Measurements from ENCODE around the gene NTMT2.

NTMT2 gene

DNA sequence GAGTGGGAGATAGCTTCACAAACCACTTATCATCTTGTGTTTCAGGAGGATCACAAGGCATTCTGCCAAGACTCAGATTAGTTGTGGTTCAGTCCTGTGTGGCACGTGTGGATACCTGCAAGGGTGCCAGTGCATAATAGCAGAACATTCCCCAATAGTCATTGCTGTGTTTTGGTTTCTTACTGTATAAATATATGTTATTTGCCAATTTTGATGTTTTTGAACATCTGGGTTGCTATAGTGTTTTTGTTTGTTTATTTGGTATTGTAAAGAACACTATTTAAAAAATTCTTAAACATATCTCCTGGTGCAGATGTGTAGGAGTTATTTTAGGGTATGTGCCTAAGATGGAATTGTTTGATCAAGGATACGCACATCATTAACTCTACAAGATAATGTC lies 5.4 kb upstream of the NTMT2 start:
- Histone ChIP-seq H3K9me3 (ENCODE audit: control insufficient read depth, insufficient read depth, low read depth, low read length) (no peaks in the 10 kb centered on the region), H3K36me3 (ENCODE audit: control insufficient read depth in 2 of 2, insufficient read depth in 1 of 2, low read length in 2 of 2) (no peaks in the 10 kb centered on the region), H3K4me1 (ENCODE audit: control insufficient read depth, insufficient read depth, low read length) (peaks cover 2% of the 10 kb centered on the region; the same call in 1 of the 2 replicates), H3K4me3 (ENCODE audit: low read depth, low read length) (no peak overlapping the region), H3K27ac (ENCODE audit: extremely low read depth, low read depth, low read length) (no peak overlapping the region)
- TF ChIP-seq ZNF211 (tag by site-specific recombination; IDR thresholded peaks at IDR 0.05; ENCODE audit: low read depth): no peak
- ChIA-PET POLR2A (no interaction called here), CTCF (no interaction called here)

DNA sequence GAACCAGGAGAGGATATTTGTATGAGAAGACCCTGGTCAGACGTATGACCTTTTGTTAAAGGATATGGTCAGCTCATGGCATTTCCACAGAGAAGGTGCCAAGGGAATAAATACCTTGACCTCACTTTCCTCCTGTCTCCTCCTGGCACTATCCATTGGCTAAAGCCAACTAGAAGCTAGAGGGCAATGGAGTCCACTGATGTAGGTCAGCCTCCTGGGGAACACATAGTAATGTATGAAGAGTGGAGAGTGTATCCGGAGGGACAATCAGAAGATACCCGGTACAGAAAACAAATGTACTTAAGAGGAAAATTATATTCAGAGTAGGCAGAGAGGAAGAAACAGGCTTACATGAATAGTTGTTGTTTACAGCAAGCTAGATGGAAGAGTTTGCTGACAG lies 698 bp upstream of the NTMT2 start:
- CTCF ChIA-PET: interaction anchor here (0.6 kb wide), 1 partner anchor 722 kb away, joined by 3 read pairs; no protein-coding TSS in a partner anchor
- POLR2A ChIA-PET: no interaction called here
- H3K9me3 ChIP-seq (ENCODE audit: control insufficient read depth, insufficient read depth, low read depth, low read length): no peaks in the 10 kb centered on the region
- TF ChIP-seq SCRT2 (tag by site-specific recombination; IDR thresholded peaks at IDR 0.05) (no peak), ZNF843 (tag by site-specific recombination; IDR thresholded peaks at IDR 0.05) (no peak), ZSCAN23 (tag by site-specific recombination; IDR thresholded peaks at IDR 0.05) (no peak), ZNF37A (tag by site-specific recombination; IDR thresholded peaks at IDR 0.05) (no peak), OVOL3 (tag by site-specific recombination; IDR thresholded peaks at IDR 0.05) (no peak), ZSCAN16 (tag by site-specific recombination; IDR thresholded peaks at IDR 0.05) (no peak), ZNF791 (tag by site-specific recombination; IDR thresholded peaks at IDR 0.05) (no peak), ZNF555 (tag by site-specific recombination; conservative IDR thresholded peaks at IDR 0.05) (no peak), ZNF621 (tag by site-specific recombination; IDR thresholded peaks at IDR 0.05) (no peak), KLF7 (tag by site-specific recombination; IDR thresholded peaks at IDR 0.05; ENCODE audit: borderline replicate concordance) (no peak), ZNF10 (tag by site-specific recombination; IDR thresholded peaks at IDR 0.05) (no peak), MZF1 (tag by site-specific recombination; IDR thresholded peaks at IDR 0.05; ENCODE audit: borderline replicate concordance) (no peak), ZNF2 (tag by site-specific recombination; IDR thresholded peaks at IDR 0.05) (no peak), ZNF23 (tag by site-specific recombination; IDR thresholded peaks at IDR 0.05; ENCODE audit: borderline replicate concordance) (no peak), ZNF266 (tag by site-specific recombination; IDR thresholded peaks at IDR 0.05; ENCODE audit: low read depth) (no peak), ZBTB48 (tag by site-specific recombination; IDR thresholded peaks at IDR 0.05) (no peak)
- TF ChIP-seq, protein P1, sequence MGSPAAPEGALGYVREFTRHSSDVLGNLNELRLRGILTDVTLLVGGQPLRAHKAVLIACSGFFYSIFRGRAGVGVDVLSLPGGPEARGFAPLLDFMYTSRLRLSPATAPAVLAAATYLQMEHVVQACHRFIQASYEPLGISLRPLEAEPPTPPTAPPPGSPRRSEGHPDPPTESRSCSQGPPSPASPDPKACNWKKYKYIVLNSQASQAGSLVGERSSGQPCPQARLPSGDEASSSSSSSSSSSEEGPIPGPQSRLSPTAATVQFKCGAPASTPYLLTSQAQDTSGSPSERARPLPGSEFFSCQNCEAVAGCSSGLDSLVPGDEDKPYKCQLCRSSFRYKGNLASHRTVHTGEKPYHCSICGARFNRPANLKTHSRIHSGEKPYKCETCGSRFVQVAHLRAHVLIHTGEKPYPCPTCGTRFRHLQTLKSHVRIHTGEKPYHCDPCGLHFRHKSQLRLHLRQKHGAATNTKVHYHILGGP (tag by site-specific recombination; IDR thresholded peaks at IDR 0.05): no peak
- TF ChIP-seq, protein P2, sequence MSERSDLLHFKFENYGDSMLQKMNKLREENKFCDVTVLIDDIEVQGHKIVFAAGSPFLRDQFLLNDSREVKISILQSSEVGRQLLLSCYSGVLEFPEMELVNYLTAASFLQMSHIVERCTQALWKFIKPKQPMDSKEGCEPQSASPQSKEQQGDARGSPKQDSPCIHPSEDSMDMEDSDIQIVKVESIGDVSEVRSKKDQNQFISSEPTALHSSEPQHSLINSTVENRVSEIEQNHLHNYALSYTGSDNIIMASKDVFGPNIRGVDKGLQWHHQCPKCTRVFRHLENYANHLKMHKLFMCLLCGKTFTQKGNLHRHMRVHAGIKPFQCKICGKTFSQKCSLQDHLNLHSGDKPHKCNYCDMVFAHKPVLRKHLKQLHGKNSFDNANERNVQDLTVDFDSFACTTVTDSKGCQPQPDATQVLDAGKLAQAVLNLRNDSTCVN (tag by site-specific recombination; optimal IDR thresholded peaks at IDR 0.05): no peak
- TF ChIP-seq, protein P3, sequence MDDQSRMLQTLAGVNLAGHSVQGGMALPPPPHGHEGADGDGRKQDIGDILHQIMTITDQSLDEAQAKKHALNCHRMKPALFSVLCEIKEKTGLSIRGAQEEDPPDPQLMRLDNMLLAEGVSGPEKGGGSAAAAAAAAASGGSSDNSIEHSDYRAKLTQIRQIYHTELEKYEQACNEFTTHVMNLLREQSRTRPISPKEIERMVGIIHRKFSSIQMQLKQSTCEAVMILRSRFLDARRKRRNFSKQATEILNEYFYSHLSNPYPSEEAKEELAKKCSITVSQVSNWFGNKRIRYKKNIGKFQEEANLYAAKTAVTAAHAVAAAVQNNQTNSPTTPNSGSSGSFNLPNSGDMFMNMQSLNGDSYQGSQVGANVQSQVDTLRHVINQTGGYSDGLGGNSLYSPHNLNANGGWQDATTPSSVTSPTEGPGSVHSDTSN (CRISPR knock-in tag; IDR thresholded peaks at IDR 0.05): no peak
- TF ChIP-seq, protein P4, sequence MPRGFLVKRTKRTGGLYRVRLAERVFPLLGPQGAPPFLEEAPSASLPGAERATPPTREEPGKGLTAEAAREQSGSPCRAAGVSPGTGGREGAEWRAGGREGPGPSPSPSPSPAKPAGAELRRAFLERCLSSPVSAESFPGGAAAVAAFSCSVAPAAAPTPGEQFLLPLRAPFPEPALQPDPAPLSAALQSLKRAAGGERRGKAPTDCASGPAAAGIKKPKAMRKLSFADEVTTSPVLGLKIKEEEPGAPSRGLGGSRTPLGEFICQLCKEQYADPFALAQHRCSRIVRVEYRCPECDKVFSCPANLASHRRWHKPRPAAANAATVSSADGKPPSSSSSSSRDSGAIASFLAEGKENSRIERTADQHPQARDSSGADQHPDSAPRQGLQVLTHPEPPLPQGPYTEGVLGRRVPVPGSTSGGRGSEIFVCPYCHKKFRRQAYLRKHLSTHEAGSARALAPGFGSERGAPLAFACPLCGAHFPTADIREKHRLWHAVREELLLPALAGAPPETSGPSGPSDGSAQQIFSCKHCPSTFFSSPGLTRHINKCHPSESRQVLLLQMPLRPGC (tag by site-specific recombination; IDR thresholded peaks at IDR 0.05): no peak
- H3K4me1 ChIP-seq (ENCODE audit: control insufficient read depth, insufficient read depth, low read length): peaks cover 11% of the 10 kb centered on the region; the same call in 1 of the 2 replicates
- H3K4me3 ChIP-seq (ENCODE audit: low read depth, low read length): no peak overlapping the region
- no peaks in the 10 kb centered on the region for H3K36me3 ChIP-seq (ENCODE audit: control insufficient read depth in 2 of 2, insufficient read depth in 1 of 2, low read length in 2 of 2)
- no peak overlapping the region for H3K27ac ChIP-seq (ENCODE audit: extremely low read depth, low read depth, low read length)
